A673 (cell line): ENCODE data around the gene GRAMD1B. TPM values are rescaled to one million over a fixed set of nuclear protein-coding genes. Genes with fewer than 3 reads are reported as not detected.

Experiments
- BruUV-seq: library from RNA; stranded (reverse); fragments of 400-500 nt; replicated peaks from 2 replicates; lab custom pipeline; 2021; lab: Mats Ljungman, UMichigan
- CTCF ChIA-PET: fragments of 300-600 bp; sonication (Branson Sonifier 250); formaldehyde crosslinking; loops from one replicate; lab custom pipeline; 2022; ENCODE audit warnings: antibody characterized with exemption; lab: Charles Lee
- POLR2A ChIA-PET: fragments of 300-600 bp; sonication (Branson Sonifier 250); formaldehyde crosslinking; loops from one replicate; lab custom pipeline; 2022; ENCODE audit warnings: antibody characterized with exemption; ENCODE audit not compliant: low non-redundant PET; lab: Charles Lee
- DNase-seq: peaks from one replicate; pipeline ENCODE4 v3.0.0-alpha.2; 2015; ENCODE audit warnings: low spot score
- H3K27ac ChIP-seq: fragments of 200-600 bp; sonication (generic); 2 replicates; pipeline ENCODE4 v1.5.1; 2016; ENCODE audit warnings: mixed run types, low read depth, mild to moderate bottlenecking, mixed read lengths, antibody characterized with exemption, low read length; ENCODE audit not compliant: poor library complexity, severe bottlenecking
- H3K27me3 ChIP-seq: fragments of 200-600 bp; sonication (generic); replicated peaks from 2 replicates; pipeline ENCODE4 v1.6.1; 2017; ENCODE audit warnings: mixed run types, low read depth, mild to moderate bottlenecking, mixed read lengths, antibody characterized with exemption, low read length; ENCODE audit not compliant: insufficient read depth, poor library complexity
- H3K36me3 ChIP-seq: fragments of 200-600 bp; sonication (generic); 2 replicates; pipeline ENCODE4 v1.6.1; 2016; ENCODE audit warnings: mixed run types, mild to moderate bottlenecking, mixed read lengths, antibody characterized with exemption, low read length; ENCODE audit not compliant: insufficient read depth, poor library complexity, severe bottlenecking
- H3K4me1 ChIP-seq: fragments of 200-600 bp; sonication (generic); 2 replicates; pipeline ENCODE4 v1.6.1; 2017; ENCODE audit warnings: mixed run types, mild to moderate bottlenecking, mixed read lengths, antibody characterized with exemption, low read length; ENCODE audit not compliant: insufficient read depth, poor library complexity, severe bottlenecking
- H3K4me3 ChIP-seq: fragments of 200-600 bp; sonication (generic); 2 replicates; pipeline ENCODE4 v1.5.1; 2016; ENCODE audit warnings: low read depth, mixed run types, mild to moderate bottlenecking, mixed read lengths, low read length; ENCODE audit not compliant: poor library complexity, severe bottlenecking
- H3K9me3 ChIP-seq: fragments of 200-600 bp; sonication (generic); 2 replicates; pipeline ENCODE4 v1.6.1; 2016; ENCODE audit warnings: mixed run types, low read depth, mild to moderate bottlenecking, mixed read lengths, antibody characterized with exemption, low read length; ENCODE audit not compliant: poor library complexity, severe bottlenecking
- CTCF ChIP-seq: fragments of 300-800, 200-600 bp; sonication (generic); conservative IDR thresholded peaks from 2 replicates; pipeline ENCODE4 v1.5.1; 2017; ENCODE audit warnings: low read depth, mild to moderate bottlenecking, antibody characterized with exemption, low read length, moderate library complexity, mixed read lengths
- EZH2 ChIP-seq: fragments of 200-600 bp; sonication (generic); IDR thresholded peaks from 2 replicates; pipeline ENCODE4 v1.6.1; 2017; ENCODE audit warnings: borderline replicate concordance, low read depth, mild to moderate bottlenecking, mixed read lengths, antibody characterized with exemption, low read length; ENCODE audit not compliant: poor library complexity, severe bottlenecking
- intact Hi-C: fragments of 100-400 bp; cut with micrococcal nuclease; formaldehyde crosslinking; loops from one replicate; pipeline ENCODE4 v1.10.0; 2022; ENCODE audit not compliant: unreplicated experiment
- total RNA-seq: library from RNA; stranded (reverse); gene quantifications from 2 replicates; pipeline ENCODE4 v1.2.3, GENCODE V29; 2021

Gene GRAMD1B
- total RNA-seq, 1 experiment from 2014 or later, result 13.0 TPM

GRCh38 chr11:123526027-123526805 lies 96.1 kb downstream of the GRAMD1B start:
- H3K4me1 ChIP-seq, result peaks cover 16% of the 10 kb centered on the region
- BruUV-seq, result no TSS peak
- CTCF ChIA-PET, result no interaction called here
- no peak for DNase-seq
- H3K9me3 ChIP-seq, result peaks cover 3% of the 10 kb centered on the region
- POLR2A ChIA-PET, result no interaction called here
- peak overlapping the region; percentile 31 for H3K4me3 ChIP-seq
- H3K27ac ChIP-seq, result no peak overlapping the region
- H3K36me3 ChIP-seq, result no peaks in the 10 kb centered on the region
- TF ChIP-seq EZH2 (no peak), CTCF (no peak)
- intact Hi-C loops, result no loop called here
- H3K27me3 ChIP-seq, result no peaks in the 10 kb centered on the region

- no TSS peak for BruUV-seq
- no peak overlapping the region for H3K4me3 ChIP-seq
- H3K4me1 ChIP-seq, result peaks cover 16% of the 10 kb centered on the region
- no peak overlapping the region for H3K27ac ChIP-seq
- ChIA-PET POLR2A (no interaction called here), CTCF (interaction anchor here (1.0 kb wide), 1 partner anchor 122 kb away, joined by 4 read pairs; no protein-coding TSS in a partner anchor)
- H3K36me3 ChIP-seq, result no peaks in the 10 kb centered on the region
- DNase-seq, result no peak
- intact Hi-C loops, result no loop called here
- H3K27me3 ChIP-seq, result no peaks in the 10 kb centered on the region
- no peaks in the 10 kb centered on the region for H3K9me3 ChIP-seq
- TF ChIP-seq EZH2 (no peak), CTCF (no peak)
Observed at GRCh38 chr11:123526918-123527317, 96.8 kb downstream of the GRAMD1B start.

GRCh38 chr11:123527526-123527925 lies 97.5 kb downstream of the GRAMD1B start:
- peaks cover 16% of the 10 kb centered on the region for H3K4me1 ChIP-seq
- DNase-seq, result no peak
- CTCF ChIA-PET, result interaction anchor here (1.0 kb wide), 1 partner anchor 121 kb away, joined by 4 read pairs; no protein-coding TSS in a partner anchor
- H3K4me3 ChIP-seq, result no peak overlapping the region
- no TSS peak for BruUV-seq
- no peaks in the 10 kb centered on the region for H3K9me3 ChIP-seq
- POLR2A ChIA-PET, result no interaction called here
- intact Hi-C loops, result no loop called here
- no peak for TF ChIP-seq EZH2
- no peak for TF ChIP-seq CTCF
- H3K36me3 ChIP-seq, result no peaks in the 10 kb centered on the region
- no peak overlapping the region for H3K27ac ChIP-seq
- no peaks in the 10 kb centered on the region for H3K27me3 ChIP-seq
